ENCODE data around the gene MYMK. TPM values are rescaled to one million over a fixed set of nuclear protein-coding genes. Genes with fewer than 3 reads are reported as not detected.

The MYMK gene
- total and polyA plus RNA-seq, 2 experiments from 2014 or later: 1.3 TPM; not detected in 1

DNA sequence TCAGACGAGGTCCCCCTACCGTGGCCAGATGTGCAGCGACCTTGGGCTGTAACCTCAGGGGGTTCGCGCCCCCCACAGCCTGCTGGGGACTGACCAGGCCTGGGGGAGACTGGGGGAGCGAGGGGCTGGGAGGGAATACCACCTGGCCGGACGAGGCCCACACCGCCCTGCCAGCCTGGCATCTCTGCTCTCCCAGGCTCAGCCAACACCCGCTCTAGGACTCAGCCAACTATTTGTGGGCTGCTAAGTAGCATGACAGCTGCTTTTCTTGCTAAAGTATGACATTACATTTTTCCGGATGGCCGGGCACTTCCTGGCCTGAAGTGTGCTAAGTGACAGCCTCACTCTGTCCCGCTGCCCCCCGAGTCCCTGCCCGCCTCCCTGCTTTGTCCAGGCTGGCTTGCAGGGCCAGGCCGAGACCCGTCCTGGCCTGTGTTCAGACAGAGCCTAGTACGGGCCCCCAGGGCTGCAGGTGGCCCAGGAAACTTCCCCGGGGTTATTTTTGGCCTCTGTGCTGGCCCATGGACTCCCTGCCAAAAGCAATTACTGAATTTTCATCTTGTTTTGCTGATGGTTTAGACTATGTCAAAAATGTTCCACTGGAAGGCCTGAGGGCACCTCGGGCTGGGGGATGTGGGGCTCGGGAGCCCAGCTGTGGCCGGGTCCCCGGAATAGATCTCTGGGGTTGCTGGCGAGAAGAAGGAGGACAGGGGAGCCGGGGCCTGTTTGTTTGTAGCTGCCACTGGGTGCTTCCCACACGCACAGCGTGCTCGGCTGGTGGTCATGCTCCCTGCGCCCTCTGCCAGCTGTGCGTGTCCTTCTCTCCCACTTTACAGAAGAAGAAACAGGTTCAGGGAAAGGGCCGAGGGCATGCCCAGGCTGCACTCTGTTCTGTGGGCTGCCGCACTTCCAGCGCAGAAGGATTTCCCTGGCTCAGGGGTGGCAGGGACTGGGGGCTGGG, 32.4 kb downstream of the MYMK start:
- Histone ChIP-seq H3K9me2 (replicated peaks; ENCODE audit: insufficient read depth) (no peaks in the 10 kb centered on the region), H3K27me3 (no peaks in the 10 kb centered on the region), H3K36me3 (replicated peaks; ENCODE audit: insufficient read depth, low read depth) (no peaks in the 10 kb centered on the region), H3K4me1 (ENCODE audit: insufficient read depth) (peaks cover 5% of the 10 kb centered on the region), H3K79me2 (no peaks in the 10 kb centered on the region), H2AFZ (no peak overlapping the region), H3K27ac (no peak overlapping the region), H3K4me3 (no peak overlapping the region), H4K20me1 (ENCODE audit: insufficient read depth, poor library complexity, severe bottlenecking) (no peaks in the 10 kb centered on the region), H3K9me3 (ENCODE audit: low read depth) (no peaks in the 10 kb centered on the region), H3K4me2 (no peak overlapping the region)
- TF ChIP-seq CTCF (IDR thresholded peaks at IDR 0.05; ENCODE audit: poor library complexity) (no peak), EZH2 (IDR thresholded peaks at IDR 0.05; ENCODE audit: borderline replicate concordance) (no peak), EZH2phosphoT487 (IDR thresholded peaks at IDR 0.05; ENCODE audit: low read depth, severe bottlenecking, unreplicated experiment) (no peak)
- DNase-seq (ENCODE audit: low spot score): no peak
- 83% methylated on average over 31 of the region's 33 CpGs for WGBS (ENCODE audit: low lambda C conversion rate, missing lambda C conversion rate)

DNA sequence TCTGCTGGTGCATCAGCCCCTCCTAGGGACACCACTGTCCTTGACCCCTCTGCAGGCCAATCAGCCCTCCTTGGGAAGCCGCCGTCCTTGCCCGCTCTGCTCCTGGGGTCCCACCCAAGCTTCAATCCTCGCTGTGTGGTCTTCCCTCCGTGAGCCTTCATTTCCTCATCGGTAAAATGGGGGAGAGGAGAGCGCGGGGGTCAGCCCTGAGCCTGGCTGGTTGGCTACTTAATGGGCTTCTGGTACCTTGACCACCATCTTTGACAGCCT, 33.2 kb downstream of the MYMK start:
- Histone ChIP-seq H3K9me3 (ENCODE audit: low read depth) (no peaks in the 10 kb centered on the region), H3K36me3 (replicated peaks; ENCODE audit: insufficient read depth, low read depth) (no peaks in the 10 kb centered on the region), H3K4me3 (no peak overlapping the region), H3K27me3 (no peaks in the 10 kb centered on the region), H2AFZ (no peak overlapping the region), H3K27ac (no peak overlapping the region), H3K9me2 (replicated peaks; ENCODE audit: insufficient read depth) (no peaks in the 10 kb centered on the region), H4K20me1 (ENCODE audit: insufficient read depth, poor library complexity, severe bottlenecking) (no peaks in the 10 kb centered on the region), H3K4me1 (ENCODE audit: insufficient read depth) (peaks cover 5% of the 10 kb centered on the region), H3K4me2 (no peak overlapping the region), H3K79me2 (no peaks in the 10 kb centered on the region)
- 94% methylated on average over 8 of the region's 8 CpGs for WGBS (ENCODE audit: low lambda C conversion rate, missing lambda C conversion rate)
- DNase-seq (ENCODE audit: low spot score): no peak
- TF ChIP-seq EZH2 (IDR thresholded peaks at IDR 0.05; ENCODE audit: borderline replicate concordance) (no peak), CTCF (IDR thresholded peaks at IDR 0.05; ENCODE audit: poor library complexity) (no peak), EZH2phosphoT487 (IDR thresholded peaks at IDR 0.05; ENCODE audit: low read depth, severe bottlenecking, unreplicated experiment) (no peak)

GRCh38 chr9:133490865-133491655, 33.7 kb downstream of the MYMK start:
- Histone ChIP-seq H3K4me1 (ENCODE audit: insufficient read depth) (peaks cover 5% of the 10 kb centered on the region), H4K20me1 (ENCODE audit: insufficient read depth, poor library complexity, severe bottlenecking) (no peaks in the 10 kb centered on the region), H3K79me2 (no peaks in the 10 kb centered on the region), H3K4me2 (no peak overlapping the region), H3K27me3 (no peaks in the 10 kb centered on the region), H3K9me2 (replicated peaks; ENCODE audit: insufficient read depth) (no peaks in the 10 kb centered on the region), H2AFZ (no peak overlapping the region), H3K4me3 (no peak overlapping the region), H3K27ac (no peak overlapping the region), H3K9me3 (ENCODE audit: low read depth) (no peaks in the 10 kb centered on the region), H3K36me3 (replicated peaks; ENCODE audit: insufficient read depth, low read depth) (no peaks in the 10 kb centered on the region)
- TF ChIP-seq EZH2 (IDR thresholded peaks at IDR 0.05; ENCODE audit: borderline replicate concordance): no peak
- 92% methylated on average over 11 of the region's 12 CpGs for WGBS (ENCODE audit: low lambda C conversion rate, missing lambda C conversion rate)
- DNase-seq (ENCODE audit: low spot score): no peak

GRCh38 chr9:133490201-133490681, 34.5 kb downstream of the MYMK start:
- Histone ChIP-seq H3K27ac (no peak overlapping the region), H3K9me3 (ENCODE audit: low read depth) (no peaks in the 10 kb centered on the region), H3K79me2 (no peaks in the 10 kb centered on the region), H3K4me1 (ENCODE audit: insufficient read depth) (peaks cover 5% of the 10 kb centered on the region), H2AFZ (no peak overlapping the region), H3K4me2 (no peak overlapping the region), H3K36me3 (replicated peaks; ENCODE audit: insufficient read depth, low read depth) (no peaks in the 10 kb centered on the region), H3K9me2 (replicated peaks; ENCODE audit: insufficient read depth) (no peaks in the 10 kb centered on the region), H4K20me1 (ENCODE audit: insufficient read depth, poor library complexity, severe bottlenecking) (no peaks in the 10 kb centered on the region), H3K27me3 (no peaks in the 10 kb centered on the region), H3K4me3 (no peak overlapping the region)
- no peak for TF ChIP-seq EZH2 (IDR thresholded peaks at IDR 0.05; ENCODE audit: borderline replicate concordance)
- TF ChIP-seq CTCF (IDR thresholded peaks at IDR 0.05; ENCODE audit: poor library complexity): no peak
- TF ChIP-seq EZH2phosphoT487 (IDR thresholded peaks at IDR 0.05; ENCODE audit: low read depth, severe bottlenecking, unreplicated experiment): no peak
- no peak for DNase-seq (ENCODE audit: low spot score)
- 82% methylated on average over 13 of the region's 13 CpGs for WGBS (ENCODE audit: low lambda C conversion rate, missing lambda C conversion rate)

All from hepatocyte (in vitro differentiated cells).